Measurements from ENCODE around the gene SUPV3L1. TPM values are rescaled to one million over a fixed set of nuclear protein-coding genes. Genes with fewer than 3 reads are reported as not detected.

Gene SUPV3L1
- total RNA-seq, 1 experiment from 2014 or later: 57.3 TPM

DNA sequence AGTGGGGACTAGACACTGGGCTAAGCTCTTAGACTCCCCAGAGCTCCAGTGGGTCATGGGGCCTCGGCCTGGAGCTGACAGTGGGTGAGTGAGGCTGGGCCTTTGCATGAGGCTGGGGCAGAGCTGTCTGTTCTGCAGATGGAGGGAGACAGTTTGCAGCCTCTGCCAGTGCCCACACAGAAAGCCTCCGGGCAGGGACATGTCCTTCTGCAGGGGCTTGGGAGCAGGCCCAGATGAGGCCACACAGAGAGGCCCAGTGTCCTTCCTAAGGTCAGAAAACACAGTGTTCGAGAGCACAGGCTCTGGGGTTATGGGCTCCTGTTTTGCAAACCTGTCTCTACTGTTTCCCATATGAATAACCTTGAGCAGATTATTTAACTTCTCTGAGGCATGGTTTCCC, 73.1 kb downstream of the SUPV3L1 start:
- no peak overlapping the region for H3K14ac ChIP-seq (ENCODE audit: insufficient read depth, low read length)
- no peak overlapping the region for H2BK120ac ChIP-seq (ENCODE audit: low read depth, low read length, poor library complexity, severe bottlenecking)
- no peaks in the 10 kb centered on the region for H3K79me2 ChIP-seq (ENCODE audit: insufficient read depth, low read length)
- Mint-ChIP-seq H3K9me3 (peaks cover 0 to 2% of the 10 kb centered on the region in 2 experiments; a peak in 2 of 5 replicates), H3K27ac (peak overlapping the region in 2 of 3 experiments; percentile 49 to 60; a peak in 2 of 7 replicates), H3K4me3 (no peak overlapping the region), H3K36me3 (ENCODE audit: insufficient read depth in 1 of 3, low read depth in 3 of 3) (no peaks in the 10 kb centered on the region), H3K4me1 (no peaks in the 10 kb centered on the region), H3K27me3 (ENCODE audit: low read depth) (no peaks in the 10 kb centered on the region)
- WGBS (ENCODE audit: extremely low coverage, insufficient read length, low lambda C conversion rate): no CpG with 5 or more reads among the region's 3 CpGs
- H2BK5ac ChIP-seq (ENCODE audit: insufficient read length, low read length): no peak overlapping the region
- H3K56ac ChIP-seq (ENCODE audit: insufficient read length, low read depth, low read length): no peak overlapping the region
- no peak for DNase-seq
- no peak overlapping the region for H2AK5ac ChIP-seq (ENCODE audit: insufficient read length, low read length)
- no peaks in the 10 kb centered on the region for H3K4me1 ChIP-seq (ENCODE audit: insufficient read depth, low read length)
- no peak overlapping the region for H2BK12ac ChIP-seq (ENCODE audit: insufficient read length, low read depth, low read length)
- H2BK20ac ChIP-seq (ENCODE audit: low read depth, low read length, poor library complexity, severe bottlenecking): no peak overlapping the region
- no peak overlapping the region for H4K91ac ChIP-seq (ENCODE audit: insufficient read length, low read depth, low read length)
- no peak overlapping the region for H2AFZ ChIP-seq (ENCODE audit: low read length)
- no peaks in the 10 kb centered on the region for H3K79me1 ChIP-seq (ENCODE audit: insufficient read depth, low read depth, low read length, poor library complexity, severe bottlenecking)
- H2BK15ac ChIP-seq (ENCODE audit: low read depth, low read length): no peak overlapping the region
- no peaks in the 10 kb centered on the region for H3K9me3 ChIP-seq (ENCODE audit: control insufficient read depth, low read depth, low read length)
- no peaks in the 10 kb centered on the region for H3K23me2 ChIP-seq (ENCODE audit: insufficient read length, low read depth, low read length, poor library complexity, severe bottlenecking)
- no peaks in the 10 kb centered on the region for H4K20me1 ChIP-seq (ENCODE audit: control insufficient read depth, insufficient read depth, insufficient read length)
- no peak overlapping the region for H3T11ph ChIP-seq (ENCODE audit: low read length)
- no peak overlapping the region for H3K4ac ChIP-seq (ENCODE audit: low read depth, low read length)
- TF ChIP-seq, protein P1, sequence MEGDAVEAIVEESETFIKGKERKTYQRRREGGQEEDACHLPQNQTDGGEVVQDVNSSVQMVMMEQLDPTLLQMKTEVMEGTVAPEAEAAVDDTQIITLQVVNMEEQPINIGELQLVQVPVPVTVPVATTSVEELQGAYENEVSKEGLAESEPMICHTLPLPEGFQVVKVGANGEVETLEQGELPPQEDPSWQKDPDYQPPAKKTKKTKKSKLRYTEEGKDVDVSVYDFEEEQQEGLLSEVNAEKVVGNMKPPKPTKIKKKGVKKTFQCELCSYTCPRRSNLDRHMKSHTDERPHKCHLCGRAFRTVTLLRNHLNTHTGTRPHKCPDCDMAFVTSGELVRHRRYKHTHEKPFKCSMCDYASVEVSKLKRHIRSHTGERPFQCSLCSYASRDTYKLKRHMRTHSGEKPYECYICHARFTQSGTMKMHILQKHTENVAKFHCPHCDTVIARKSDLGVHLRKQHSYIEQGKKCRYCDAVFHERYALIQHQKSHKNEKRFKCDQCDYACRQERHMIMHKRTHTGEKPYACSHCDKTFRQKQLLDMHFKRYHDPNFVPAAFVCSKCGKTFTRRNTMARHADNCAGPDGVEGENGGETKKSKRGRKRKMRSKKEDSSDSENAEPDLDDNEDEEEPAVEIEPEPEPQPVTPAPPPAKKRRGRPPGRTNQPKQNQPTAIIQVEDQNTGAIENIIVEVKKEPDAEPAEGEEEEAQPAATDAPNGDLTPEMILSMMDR (conservative IDR thresholded peaks at IDR 0.05): no peak
- H3K23ac ChIP-seq (ENCODE audit: insufficient read length, low read depth, low read length): no peak overlapping the region
- H4K5ac ChIP-seq (ENCODE audit: insufficient read length, low read depth, low read length): no peak overlapping the region
- no peak overlapping the region for H3K18ac ChIP-seq (ENCODE audit: insufficient read length, low read depth, low read length)
- H3K27me3 ChIP-seq (ENCODE audit: insufficient read depth, low read length): no peaks in the 10 kb centered on the region
- H3K27ac ChIP-seq (ENCODE audit: insufficient read length, low read depth, low read length): no peak overlapping the region
- no peak overlapping the region for H3K9ac ChIP-seq (ENCODE audit: extremely low read depth, insufficient read length, low read length)
- no peak overlapping the region for H3K4me2 ChIP-seq (ENCODE audit: insufficient read depth, insufficient read length, low read length)
- no peak overlapping the region for H4K8ac ChIP-seq (replicated peaks; ENCODE audit: insufficient read length, low read depth, low read length)

Data from H9 (cell line).